B cell (primary cell): ENCODE measurements around the gene CYTL1. TPM values are rescaled to one million over a fixed set of nuclear protein-coding genes. Genes with fewer than 3 reads are reported as not detected.
"Not testable (repeated sequence)": the region's sequence is repeated elsewhere in the genome, so short reads cannot be mapped to it uniquely, and the experiment has no call there.

ENCODE experiments used
- ATAC-seq: fragments of 200-7000 bp; cut with Tn5 transposase; one replicate; pipeline ENCODE4 v1.10.0; 2021; ENCODE audit warnings: low read depth, mild to moderate bottlenecking, moderate number of reproducible peaks, moderate library complexity
- CTCF ChIA-PET: fragments of 350-600 bp; sonication (Branson Sonifier 250); formaldehyde crosslinking; loops from one replicate; lab custom pipeline; 2021; ENCODE audit warnings: antibody characterized with exemption, inconsistent platforms; lab: Charles Lee
- POLR2A ChIA-PET: fragments of 350-600 bp; sonication (Branson Sonifier 250); formaldehyde crosslinking; loops from one replicate; lab custom pipeline; 2021; ENCODE audit warnings: antibody characterized with exemption; lab: Charles Lee
- DNase-seq: peaks from one replicate; pipeline ENCODE4 v3.0.0; 2013
- H2AFZ ChIP-seq: 2 replicates; pipeline ENCODE4 v1.6.1; 2012; ENCODE audit warnings: mild to moderate bottlenecking, low read depth, low read length; ENCODE audit not compliant: insufficient read depth, poor library complexity, severe bottlenecking
- H3K27ac ChIP-seq, 2 donors: 1 replicate in 1 of 2; 2 replicates in 1 of 2; pipeline ENCODE4 v1.5.1; 2012 to 2013; ENCODE audit warnings: low read length in 2 of 2, mild to moderate bottlenecking in 2 of 2, moderate library complexity in 1 of 2
- H3K27me3 ChIP-seq, 4 experiments: fragments of 200-600 bp in 1 of 4; sonication (generic) in 1 of 4; replicated peaks in 1 of 4; 1 replicate in 2 of 4; 2 replicates in 2 of 4; pipeline versions ENCODE4 v1.6.1 to v1.7.0; 2013 to 2016; ENCODE audit warnings: low read length in 3 of 4, mild to moderate bottlenecking in 2 of 4, mixed read lengths in 1 of 4, moderate library complexity in 1 of 4; ENCODE audit not compliant: insufficient read depth in 4 of 4, control insufficient read depth in 3 of 4; ENCODE audit errors: control extremely low read depth in 1 of 4
- H3K36me3 ChIP-seq, 2 experiments: replicated peaks in 1 of 2; 1 replicate in 1 of 2; 2 replicates in 1 of 2; pipeline versions ENCODE4 v1.6.1 to v1.7.1; 2013; ENCODE audit warnings: low read length in 1 of 2; ENCODE audit not compliant: insufficient read depth in 2 of 2, control insufficient read depth in 1 of 2; ENCODE audit errors: control extremely low read depth in 1 of 2, extremely low read depth in 1 of 2
- H3K4me1 ChIP-seq, 2 donors: fragments of 200-600 bp in 1 of 2; sonication (generic) in 1 of 2; 1 replicate in 1 of 2; 2 replicates in 1 of 2; pipeline versions ENCODE4 v1.5.1 to v1.6.1; 2013 to 2017; ENCODE audit warnings: low read length in 2 of 2; ENCODE audit not compliant: control insufficient read depth in 2 of 2, insufficient read depth in 2 of 2
- H3K4me2 ChIP-seq: replicated peaks from 2 replicates; pipeline ENCODE3; 2012; ENCODE audit warnings: mild to moderate bottlenecking, low read depth, low read length; ENCODE audit not compliant: poor library complexity, severe bottlenecking
- H3K4me3 ChIP-seq, 5 experiments: fragments of 200-600 bp in 1 of 5; sonication (generic) in 1 of 5; 1 replicate in 3 of 5; 2 replicates in 2 of 5; pipeline versions ENCODE4 v1.5.1 to v1.7.0; 2011 to 2016; ENCODE audit warnings: low read length in 4 of 5, mild to moderate bottlenecking in 4 of 5, low read depth in 2 of 5, control low read depth in 1 of 5, moderate library complexity in 1 of 5; ENCODE audit not compliant: insufficient read depth in 1 of 5; ENCODE audit errors: control extremely low read depth in 1 of 5, extremely low read depth in 1 of 5
- H3K79me2 ChIP-seq: fragments of 200-600 bp; sonication (generic); one replicate; pipeline ENCODE4 v1.6.0; 2016; ENCODE audit warnings: low read length; ENCODE audit not compliant: control insufficient read depth, insufficient read depth
- H3K9ac ChIP-seq: fragments of 200-600 bp; sonication (generic); 2 replicates; pipeline ENCODE4 v1.6.1; 2017; ENCODE audit warnings: mild to moderate bottlenecking, low read length, moderate library complexity
- H3K9me3 ChIP-seq, 3 donors: one replicate each; pipeline versions ENCODE4 v1.6.1 to v1.7.1; 2013; ENCODE audit warnings: low read length in 2 of 3; ENCODE audit not compliant: control insufficient read depth in 2 of 3, insufficient read depth in 1 of 3; ENCODE audit errors: control extremely low read depth in 1 of 3
- H4K20me1 ChIP-seq: 2 replicates; pipeline ENCODE4 v1.6.0; 2012; ENCODE audit warnings: mild to moderate bottlenecking, low read length; ENCODE audit not compliant: insufficient read depth, control insufficient read depth, poor library complexity, severe bottlenecking
- H3K27ac Mint-ChIP-seq: one replicate; pipeline ENCODE4 v1.8.0; 2021; ENCODE audit warnings: mixed read lengths
- H3K27me3 Mint-ChIP-seq: one replicate; pipeline ENCODE4 v1.8.0; 2021; ENCODE audit warnings: mixed read lengths
- H3K4me1 Mint-ChIP-seq: one replicate; pipeline ENCODE4 v1.8.0; 2021; ENCODE audit warnings: mixed read lengths
- H3K4me3 Mint-ChIP-seq: one replicate; pipeline ENCODE4 v1.8.0; 2021; ENCODE audit warnings: mixed read lengths
- H3K9me3 Mint-ChIP-seq: one replicate; pipeline ENCODE4 v1.8.0; 2022; ENCODE audit warnings: mixed read lengths; ENCODE audit not compliant: insufficient read depth
- CTCF ChIP-seq: fragments of 200-600 bp; IDR thresholded peaks from one replicate; pipeline ENCODE4 v1.8.0; 2022; ENCODE audit warnings: antibody characterized with exemption, mild to moderate bottlenecking
- EZH2 ChIP-seq: IDR thresholded peaks from 2 replicates; pipeline ENCODE4 v1.6.1; 2012; ENCODE audit warnings: borderline replicate concordance, low read depth, mild to moderate bottlenecking, moderate library complexity, low read length; ENCODE audit not compliant: insufficient read depth, poor library complexity, severe bottlenecking
- WGBS: methylation state at CpG from one replicate; pipeline ENCODE4 v1.1.5; 2013; ENCODE audit warnings: missing lambda C conversion rate; ENCODE audit not compliant: insufficient coverage; 5-methylcytosine and 5-hydroxymethylcytosine counted together
- intact Hi-C: fragments of 100-400 bp; cut with micrococcal nuclease; formaldehyde crosslinking; loops from one replicate; pipeline ENCODE4 v1.10.0; 2022
- polyA minus RNA-seq: library from RNA; depleted of rRNA, polyadenylated mRNA; stranded (reverse); fragments of >200 nt; gene quantifications from 2 replicates; pipeline ENCODE4 v1.2.3, GENCODE V29; 2012
- polyA plus RNA-seq: library from polyadenylated mRNA; depleted of rRNA; stranded (reverse); fragments of >200 nt; gene quantifications from 2 replicates; pipeline ENCODE4 v1.2.3, GENCODE V29; 2012
- total RNA-seq, 2 donors: library from RNA; stranded (reverse); fragments of 120-200 nt in 1 of 2; gene quantifications; 1 replicate in 1 of 2; 2 replicates in 1 of 2; pipeline versions ENCODE4 v1.2.3 to v1.2.4, GENCODE V29; 2013 to 2022

Gene CYTL1
- not detected in 2 replicates for total RNA-seq
- 0.09 TPM for total RNA-seq (2013)
- not detected in 2 replicates for polyA plus RNA-seq
- polyA minus RNA-seq: not detected in 2 replicates

GRCh38 chr4:5019274-5019673, at the start of gene CYTL1:
CYTL1 (minus strand) TSS chr4:5019458; CDS start chr4:5019445, 13 bp downstream.
- H3K4me2 ChIP-seq: peak within 1 kb of the TSS; percentile 48
- peak within 1 kb of the TSS; percentile 38 for H2AFZ ChIP-seq
- H3K9me3 ChIP-seq: peaks cover 0 to 13% (median 0%) of the 10 kb centered on the region in 3 donors
- WGBS: 12% methylated on average over 24 of the region's 28 CpGs
- no peaks in the 10 kb centered on the region for H3K36me3 ChIP-seq
- ATAC-seq (no peak), DNase-seq (no peak)
- Mint-ChIP-seq H3K4me3 (no peak within 1 kb of the TSS), H3K4me1 (peaks cover 5% of the 10 kb centered on the region), H3K27me3 (peaks cover 38% of the 10 kb centered on the region), H3K9me3 (peaks cover 5% of the 10 kb centered on the region), H3K27ac (no peak within 1 kb of the TSS)
- H3K79me2 ChIP-seq: no peaks in the 10 kb centered on the region
- POLR2A ChIA-PET: no interaction called here
- peaks cover 4 to 8% of the 10 kb centered on the region in 2 donors for H3K4me1 ChIP-seq
- H3K4me3 ChIP-seq: no peak within 1 kb of the TSS
- H3K27ac ChIP-seq: no peak within 1 kb of the TSS
- no peaks in the 10 kb centered on the region for H4K20me1 ChIP-seq
- TF ChIP-seq EZH2 (no peak), CTCF (no peak)
- no peak within 1 kb of the TSS for H3K9ac ChIP-seq
- intact Hi-C loops: no loop called here
- H3K27me3 ChIP-seq: peaks cover 0 to 31% (median 5%) of the 10 kb centered on the region in 4 experiments
- CTCF ChIA-PET: no interaction called here

GRCh38 chr4:5067908-5068307, 48.6 kb upstream of the CYTL1 start:
- Mint-ChIP-seq H3K4me1 (no peaks in the 10 kb centered on the region), H3K4me3 (no peak overlapping the region), H3K27ac (no peak overlapping the region), H3K9me3 (peaks cover 4% of the 10 kb centered on the region), H3K27me3 (peaks cover 5% of the 10 kb centered on the region)
- H4K20me1 ChIP-seq: no peaks in the 10 kb centered on the region
- DNase-seq: no peak
- no peak overlapping the region for H3K4me3 ChIP-seq
- no peaks in the 10 kb centered on the region for H3K4me1 ChIP-seq
- no peak for ATAC-seq
- CTCF ChIA-PET: no interaction called here
- no peaks in the 10 kb centered on the region for H3K36me3 ChIP-seq
- no peak overlapping the region for H3K27ac ChIP-seq
- WGBS: no CpG with 5 or more reads among the region's 3 CpGs
- no peaks in the 10 kb centered on the region for H3K27me3 ChIP-seq
- POLR2A ChIA-PET: no interaction called here
- no peak overlapping the region for H3K9ac ChIP-seq
- no peak overlapping the region for H2AFZ ChIP-seq
- no peaks in the 10 kb centered on the region for H3K79me2 ChIP-seq
- no peak overlapping the region for H3K4me2 ChIP-seq
- no peak for TF ChIP-seq CTCF
- no peak for TF ChIP-seq EZH2
- H3K9me3 ChIP-seq: peaks cover 0 to 4% (median 0%) of the 10 kb centered on the region in 3 donors
- intact Hi-C loops: no loop called here

- ATAC-seq, H2AFZ ChIP-seq, H3K27me3 ChIP-seq, H3K9me3 ChIP-seq, H3K4me3 ChIP-seq, H3K4me1 ChIP-seq, H3K4me1 Mint-ChIP-seq, H4K20me1 ChIP-seq, intact Hi-C loops, H3K36me3 ChIP-seq, H3K4me2 ChIP-seq, H3K9ac ChIP-seq, H3K27me3 Mint-ChIP-seq, H3K9me3 Mint-ChIP-seq, H3K79me2 ChIP-seq, POLR2A ChIA-PET, DNase-seq, CTCF ChIA-PET, H3K4me3 Mint-ChIP-seq, H3K27ac ChIP-seq, H3K27ac Mint-ChIP-seq: not testable (repeated sequence)
- WGBS: no CpG with 5 or more reads among the region's 3 CpGs
Observed at GRCh38 chr4:5066968-5067367, 47.7 kb upstream of the CYTL1 start.
